HepG2 (cell line): ENCODE measurements around the gene PPM1E. TPM values are rescaled to one million over a fixed set of nuclear protein-coding genes. Genes with fewer than 3 reads are reported as not detected.

Experiments
- ETV5 ChIP-seq: IDR thresholded peaks from 2 replicates; pipeline ENCODE4 v1.6.1; 2018; ENCODE audit warnings: missing biosample characterization, missing genetic modification reagents, inconsistent platforms, borderline replicate concordance
- NR3C1 ChIP-seq: sonication (generic); formaldehyde crosslinking; IDR thresholded peaks from 2 replicates; pipeline ENCODE4 v1.4.0; 2020; ENCODE audit warnings: missing genetic modification reagents
- REXO4 ChIP-seq: sonication (generic); formaldehyde crosslinking; IDR thresholded peaks from 2 replicates; pipeline ENCODE4 v1.8.0; 2022; ENCODE audit warnings: missing genetic modification reagents, mild to moderate bottlenecking, borderline replicate concordance
- SP140L ChIP-seq: sonication (generic); formaldehyde crosslinking; IDR thresholded peaks from 2 replicates; pipeline ENCODE4 v1.4.0; 2020; ENCODE audit warnings: missing genetic modification reagents, borderline replicate concordance
- TCF7 ChIP-seq: sonication (generic); IDR thresholded peaks from 2 replicates; pipeline ENCODE4 v1.6.1; 2016; ENCODE audit warnings: antibody characterized with exemption, low read depth
- TERF1 ChIP-seq: sonication (generic); formaldehyde crosslinking; IDR thresholded peaks from 2 replicates; pipeline ENCODE4 v1.8.0; 2022; ENCODE audit warnings: mild to moderate bottlenecking, missing genetic modification reagents, moderate library complexity
- TIGD3 ChIP-seq: sonication (generic); formaldehyde crosslinking; IDR thresholded peaks from 2 replicates; pipeline ENCODE4 v1.5.1; 2020; ENCODE audit warnings: mild to moderate bottlenecking, missing genetic modification reagents, borderline replicate concordance
- ZNF142 ChIP-seq: sonication (generic); formaldehyde crosslinking; IDR thresholded peaks from 2 replicates; pipeline ENCODE4 v1.4.0; 2020; ENCODE audit warnings: missing genetic modification reagents
- ZNF205 ChIP-seq: IDR thresholded peaks from 2 replicates; pipeline ENCODE4 v1.6.1; 2018; ENCODE audit warnings: missing biosample characterization, missing genetic modification reagents
- ZNF569 ChIP-seq: sonication (generic); formaldehyde crosslinking; IDR thresholded peaks from 2 replicates; pipeline ENCODE4 v1.5.0; 2020; ENCODE audit warnings: mild to moderate bottlenecking, missing genetic modification reagents, moderate library complexity, borderline replicate concordance
- polyA plus RNA-seq, 8 experiments: library from polyadenylated mRNA; depleted of rRNA in 3 of 8; stranded (reverse) in 7 of 8; unstranded in 1 of 8; fragments of >200 nt; fragmentation: Illumina TruSeq in 4 of 8; extraction: Trizol in 4 of 8; gene quantifications; 2 replicates each; pipeline versions ENCODE4 v1.2.1 to v1.2.3, GENCODE V29; 2011 to 2016; ENCODE audit warnings: low read depth in 4 of 8, missing spikeins in 1 of 8, mixed read lengths in 1 of 8; ENCODE audit not compliant: insufficient read depth in 1 of 8
- total RNA-seq, 5 experiments: library from RNA; depleted of rRNA; stranded (reverse); fragments of >200 nt; fragmentation: Illumina TruSeq; extraction: Trizol; gene quantifications; 2 replicates each; pipeline ENCODE4 v1.2.3, GENCODE V29; 2016; ENCODE audit warnings: low read depth in 1 of 5
- TF ChIP-seq, protein P1 (sequence below): sonication (generic); formaldehyde crosslinking; IDR thresholded peaks from 2 replicates; pipeline ENCODE4 v1.4.0; 2020; ENCODE audit warnings: missing genetic modification reagents, borderline replicate concordance
- TF ChIP-seq, protein P2 (sequence below): IDR thresholded peaks from 2 replicates; pipeline ENCODE4 v1.6.1; 2012; ENCODE audit warnings: low read depth, low read length, improper control_type of control experiment
- TF ChIP-seq, protein P3 (sequence below): IDR thresholded peaks from 2 replicates; pipeline ENCODE4 v1.6.1; 2016; ENCODE audit warnings: mild to moderate bottlenecking, missing biosample characterization, missing genetic modification reagents

PPM1E gene
- total and polyA plus RNA-seq, 2 of the 13 experiments (the other 11 are each of a cell fraction or from before 2014, with no cell fraction given), result 0.15 TPM; not detected in 1

GRCh38 chr17:58829172-58829637 lies 73.6 kb downstream of the PPM1E start (continued):
- TF ChIP-seq REXO4 (CRISPR knock-in tag), result no peak
- TF ChIP-seq TIGD3 (CRISPR knock-in tag), result no peak
- no peak for TF ChIP-seq ZNF205 (CRISPR knock-in tag)
- TF ChIP-seq TERF1 (CRISPR knock-in tag), result no peak
- TF ChIP-seq, protein P1, sequence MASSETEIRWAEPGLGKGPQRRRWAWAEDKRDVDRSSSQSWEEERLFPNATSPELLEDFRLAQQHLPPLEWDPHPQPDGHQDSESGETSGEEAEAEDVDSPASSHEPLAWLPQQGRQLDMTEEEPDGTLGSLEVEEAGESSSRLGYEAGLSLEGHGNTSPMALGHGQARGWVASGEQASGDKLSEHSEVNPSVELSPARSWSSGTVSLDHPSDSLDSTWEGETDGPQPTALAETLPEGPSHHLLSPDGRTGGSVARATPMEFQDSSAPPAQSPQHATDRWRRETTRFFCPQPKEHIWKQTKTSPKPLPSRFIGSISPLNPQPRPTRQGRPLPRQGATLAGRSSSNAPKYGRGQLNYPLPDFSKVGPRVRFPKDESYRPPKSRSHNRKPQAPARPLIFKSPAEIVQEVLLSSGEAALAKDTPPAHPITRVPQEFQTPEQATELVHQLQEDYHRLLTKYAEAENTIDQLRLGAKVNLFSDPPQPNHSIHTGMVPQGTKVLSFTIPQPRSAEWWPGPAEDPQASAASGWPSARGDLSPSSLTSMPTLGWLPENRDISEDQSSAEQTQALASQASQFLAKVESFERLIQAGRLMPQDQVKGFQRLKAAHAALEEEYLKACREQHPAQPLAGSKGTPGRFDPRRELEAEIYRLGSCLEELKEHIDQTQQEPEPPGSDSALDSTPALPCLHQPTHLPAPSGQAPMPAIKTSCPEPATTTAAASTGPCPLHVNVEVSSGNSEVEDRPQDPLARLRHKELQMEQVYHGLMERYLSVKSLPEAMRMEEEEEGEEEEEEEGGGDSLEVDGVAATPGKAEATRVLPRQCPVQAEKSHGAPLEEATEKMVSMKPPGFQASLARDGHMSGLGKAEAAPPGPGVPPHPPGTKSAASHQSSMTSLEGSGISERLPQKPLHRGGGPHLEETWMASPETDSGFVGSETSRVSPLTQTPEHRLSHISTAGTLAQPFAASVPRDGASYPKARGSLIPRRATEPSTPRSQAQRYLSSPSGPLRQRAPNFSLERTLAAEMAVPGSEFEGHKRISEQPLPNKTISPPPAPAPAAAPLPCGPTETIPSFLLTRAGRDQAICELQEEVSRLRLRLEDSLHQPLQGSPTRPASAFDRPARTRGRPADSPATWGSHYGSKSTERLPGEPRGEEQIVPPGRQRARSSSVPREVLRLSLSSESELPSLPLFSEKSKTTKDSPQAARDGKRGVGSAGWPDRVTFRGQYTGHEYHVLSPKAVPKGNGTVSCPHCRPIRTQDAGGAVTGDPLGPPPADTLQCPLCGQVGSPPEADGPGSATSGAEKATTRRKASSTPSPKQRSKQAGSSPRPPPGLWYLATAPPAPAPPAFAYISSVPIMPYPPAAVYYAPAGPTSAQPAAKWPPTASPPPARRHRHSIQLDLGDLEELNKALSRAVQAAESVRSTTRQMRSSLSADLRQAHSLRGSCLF, result no peak
- TF ChIP-seq SP140L (CRISPR knock-in tag), result no peak
- no peak for TF ChIP-seq NR3C1 (CRISPR knock-in tag)
- no peak for TF ChIP-seq ZNF142 (CRISPR knock-in tag)
- TF ChIP-seq, protein P2, sequence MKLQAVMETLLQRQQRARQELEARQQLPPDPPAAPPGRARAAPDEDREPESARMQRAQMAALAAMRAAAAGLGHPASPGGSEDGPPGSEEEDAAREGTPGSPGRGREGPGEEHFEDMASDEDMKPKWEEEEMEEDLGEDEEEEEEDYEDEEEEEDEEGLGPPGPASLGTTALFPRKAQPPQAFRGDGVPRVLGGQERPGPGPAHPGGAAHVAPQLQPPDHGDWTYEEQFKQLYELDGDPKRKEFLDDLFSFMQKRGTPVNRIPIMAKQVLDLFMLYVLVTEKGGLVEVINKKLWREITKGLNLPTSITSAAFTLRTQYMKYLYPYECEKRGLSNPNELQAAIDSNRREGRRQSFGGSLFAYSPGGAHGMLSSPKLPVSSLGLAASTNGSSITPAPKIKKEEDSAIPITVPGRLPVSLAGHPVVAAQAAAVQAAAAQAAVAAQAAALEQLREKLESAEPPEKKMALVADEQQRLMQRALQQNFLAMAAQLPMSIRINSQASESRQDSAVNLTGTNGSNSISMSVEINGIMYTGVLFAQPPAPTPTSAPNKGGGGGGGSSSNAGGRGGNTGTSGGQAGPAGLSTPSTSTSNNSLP, result peak; percentile 90
- TF ChIP-seq, protein P3, sequence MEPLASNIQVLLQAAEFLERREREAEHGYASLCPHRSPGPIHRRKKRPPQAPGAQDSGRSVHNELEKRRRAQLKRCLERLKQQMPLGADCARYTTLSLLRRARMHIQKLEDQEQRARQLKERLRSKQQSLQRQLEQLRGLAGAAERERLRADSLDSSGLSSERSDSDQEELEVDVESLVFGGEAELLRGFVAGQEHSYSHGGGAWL (CRISPR knock-in tag), result peak; percentile 37; the same call in 1 of the 2 replicates
- TF ChIP-seq TCF7, result peak; percentile 77
- TF ChIP-seq ETV5 (CRISPR knock-in tag), result peak; percentile 51; the same call in 1 of the 2 replicates
- TF ChIP-seq ZNF569, result no peak
